ENCODE results near the gene SERPINB12.

The SERPINB12 gene

DNA sequence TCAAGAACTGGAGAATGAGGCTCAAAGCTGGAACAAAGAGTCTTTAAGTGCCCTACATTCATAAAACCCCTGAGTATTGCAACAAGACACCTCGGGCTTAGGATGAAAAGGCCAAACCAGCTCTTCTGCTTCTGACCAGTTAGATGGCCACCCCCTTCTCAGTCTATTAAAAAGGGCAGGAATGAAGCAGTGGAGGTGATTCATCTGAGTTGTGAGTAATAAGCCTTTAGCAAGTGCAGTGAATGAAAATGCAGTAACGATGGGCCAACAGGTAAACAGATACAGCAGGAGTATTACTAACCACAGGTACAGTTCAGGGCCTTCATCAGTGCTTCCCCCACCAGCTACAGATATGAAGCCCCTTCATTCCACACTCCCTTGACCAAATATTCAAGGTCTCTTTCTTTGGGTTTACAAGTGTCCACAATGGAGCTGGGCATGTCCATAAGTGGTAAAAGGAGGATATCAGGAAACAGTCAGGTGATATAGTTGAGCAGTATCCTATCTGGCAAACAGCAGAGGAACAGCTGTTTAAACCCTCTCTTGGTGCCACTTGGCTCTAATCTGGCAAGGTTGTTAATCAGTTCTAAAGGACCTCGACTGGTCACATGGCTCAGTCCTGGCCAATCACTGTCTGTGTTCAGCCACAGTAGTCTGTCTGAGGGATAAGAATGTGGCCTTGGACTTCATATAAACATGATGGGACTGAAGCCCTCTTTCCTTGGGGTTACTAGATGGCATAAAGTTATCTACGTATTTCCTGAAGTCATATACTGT lies 62.8 kb downstream of the SERPINB12 start:
- no peak for DNase-seq

DNA sequence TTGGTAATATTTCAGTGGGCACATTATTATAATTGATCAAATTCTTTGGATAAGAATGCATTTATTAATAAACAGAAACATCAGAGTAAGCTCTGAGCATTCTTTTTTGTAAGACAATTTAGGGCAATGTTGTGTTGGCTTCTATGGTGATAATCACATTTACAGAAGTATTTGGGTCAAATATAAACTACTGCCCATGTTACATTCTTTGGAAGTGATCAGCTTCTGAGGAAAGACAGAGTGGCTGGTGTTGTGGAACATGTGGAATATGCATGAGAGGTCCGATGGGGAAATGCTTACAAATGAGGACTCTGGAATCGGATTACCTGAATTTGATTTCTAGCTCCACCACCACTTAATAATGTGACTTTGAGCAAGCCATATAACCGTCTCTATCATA lies 64.4 kb downstream of the SERPINB12 start:
- DNase-seq: no peak

DNA sequence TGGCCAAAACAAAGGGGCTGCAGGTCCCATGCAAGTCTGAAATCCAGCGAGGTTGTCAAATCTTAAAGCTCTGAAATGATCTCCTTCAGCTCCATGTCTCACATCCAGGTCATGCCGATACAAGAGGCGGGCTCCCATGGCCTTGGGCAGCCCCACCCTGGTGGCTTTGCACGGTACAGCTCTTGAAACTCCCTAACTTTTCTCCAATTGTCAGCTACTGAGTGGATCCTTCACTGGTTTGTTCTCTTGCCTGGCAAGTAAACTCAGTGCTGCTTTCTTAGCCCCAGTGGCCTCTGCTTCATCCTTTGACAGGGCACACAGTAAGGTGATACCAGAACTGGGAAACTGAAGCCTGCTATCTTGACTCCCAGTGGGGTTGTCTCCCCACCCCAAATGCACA lies 71.3 kb downstream of the SERPINB12 start:
- no peak for DNase-seq

DNA sequence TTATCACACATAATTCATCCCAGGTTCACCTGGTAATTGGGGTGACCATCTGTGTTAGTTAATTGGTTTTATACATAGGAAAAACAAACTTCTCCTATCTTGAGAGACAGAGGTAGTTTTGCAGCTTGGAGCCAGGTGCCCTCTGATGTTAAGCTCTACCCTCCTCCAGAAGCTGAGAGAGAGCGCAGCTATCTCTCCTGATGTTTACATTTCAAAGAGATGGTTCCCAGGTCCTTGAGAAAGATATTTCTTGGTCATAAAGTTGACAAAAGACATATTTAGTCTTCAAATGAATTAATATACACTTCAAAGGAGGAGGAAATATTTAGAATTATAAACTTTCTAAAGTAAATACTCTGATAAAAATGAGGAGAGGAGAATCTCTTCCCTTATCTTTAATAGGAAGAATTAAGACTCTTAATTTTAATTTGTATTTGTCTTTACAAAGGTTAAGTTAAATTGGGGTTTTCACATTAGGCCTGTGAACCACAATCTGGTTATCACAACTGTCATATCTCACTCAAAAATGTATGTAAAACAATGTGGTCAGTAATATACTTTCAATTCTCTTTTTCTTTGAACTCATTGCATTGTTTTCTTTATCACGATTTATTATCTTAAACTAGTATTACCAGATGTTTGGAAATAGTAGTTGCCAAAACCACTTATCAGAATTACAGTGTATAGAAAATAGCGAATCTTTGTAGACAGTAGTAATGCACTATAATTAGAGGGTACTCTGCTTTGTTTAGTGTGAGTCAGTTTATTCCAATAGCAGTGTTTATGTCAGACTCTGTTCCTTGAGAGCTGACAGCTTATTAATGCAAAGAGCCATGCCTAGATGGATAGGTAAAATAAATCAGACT lies 75.1 kb downstream of the SERPINB12 start:
- no peak for DNase-seq

DNA sequence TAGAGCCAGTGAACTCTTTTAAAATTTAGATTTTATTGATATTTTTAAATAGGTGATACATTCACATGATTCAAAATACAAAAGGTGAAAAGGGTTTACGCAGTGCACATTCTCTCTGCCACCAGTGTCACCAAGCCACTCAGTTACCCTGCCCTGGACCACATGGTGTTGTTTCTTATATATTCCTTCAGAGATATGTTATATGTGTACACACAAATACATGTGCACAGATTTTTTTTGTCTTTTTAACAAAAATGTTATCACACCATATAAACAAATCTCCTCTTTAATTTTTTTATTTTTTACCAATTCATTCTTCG lies 75.7 kb downstream of the SERPINB12 start:
- DNase-seq: no peak
